HG03565 (cell line): Measurements from ENCODE around the gene SBNO2.

Experiments used
- ATAC-seq: cut with Tn5 transposase; IDR thresholded peaks from one replicate; pipeline ENCODE4 v1.9.1; 2021; ENCODE audit warnings: mild to moderate bottlenecking, moderate library complexity; ENCODE audit not compliant: unreplicated experiment

The SBNO2 gene

DNA sequence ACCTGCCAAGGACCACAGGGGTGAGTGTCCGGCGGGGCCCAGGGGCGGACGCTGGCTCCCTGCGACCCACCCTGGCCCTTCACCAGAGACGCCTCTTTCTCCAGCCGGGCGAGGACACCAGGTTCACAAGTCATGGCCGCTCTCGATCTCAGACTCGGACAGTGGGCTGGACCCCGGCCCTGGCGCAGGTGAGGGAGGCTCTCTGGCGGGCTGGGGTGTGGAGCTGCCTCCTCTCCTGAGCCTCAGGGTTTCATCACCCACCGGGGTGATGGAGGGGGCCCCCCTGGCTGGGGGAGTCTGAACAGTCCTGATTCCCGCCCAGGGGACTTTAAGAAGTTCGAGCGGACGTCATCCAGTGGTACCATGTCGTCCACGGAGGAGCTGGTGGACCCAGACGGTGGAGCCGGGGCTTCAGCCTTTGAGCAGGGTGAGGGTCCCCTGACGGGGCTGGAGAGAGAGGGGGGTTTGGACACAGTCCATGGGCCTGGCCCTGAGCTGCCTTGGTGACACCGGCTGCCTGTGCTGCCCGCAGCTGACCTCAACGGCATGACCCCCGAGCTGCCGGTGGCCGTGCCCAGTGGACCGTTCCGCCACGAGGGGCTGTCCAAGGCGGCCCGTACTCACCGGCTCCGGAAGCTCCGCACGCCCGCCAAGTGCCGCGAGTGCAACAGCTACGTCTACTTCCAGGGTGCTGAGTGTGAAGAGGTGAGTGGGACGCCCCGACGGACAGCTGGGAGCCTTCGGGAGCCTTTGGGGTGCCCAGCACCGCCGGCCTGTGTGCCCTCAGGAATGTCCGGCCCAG, 93.5 kb downstream of the SBNO2 start:
- no peak for ATAC-seq

DNA sequence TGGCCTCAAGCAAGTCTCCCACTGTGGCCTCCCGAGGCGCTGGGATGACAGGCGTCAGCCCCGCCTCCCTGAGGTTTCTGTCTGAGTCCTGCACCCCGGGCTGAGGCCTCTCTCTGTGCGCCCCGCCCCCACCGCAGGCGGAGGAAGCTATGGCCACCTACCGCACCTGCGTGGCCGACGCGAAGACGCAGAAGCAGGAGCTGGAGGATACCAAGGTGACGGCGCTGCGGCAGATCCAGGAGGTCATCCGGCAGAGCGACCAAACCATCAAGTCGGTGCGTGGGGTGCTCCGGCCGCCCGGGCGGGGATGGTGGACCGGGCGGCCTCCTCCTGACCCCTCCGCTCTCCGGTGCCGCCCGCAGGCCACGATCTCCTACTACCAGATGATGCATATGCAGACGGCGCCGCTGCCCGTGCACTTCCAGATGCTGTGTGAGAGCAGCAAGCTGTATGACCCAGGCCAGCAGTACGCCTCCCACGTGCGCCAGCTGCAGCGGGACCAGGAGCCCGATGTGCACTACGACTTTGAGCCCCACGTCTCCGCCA, 94.4 kb downstream of the SBNO2 start:
- no peak for ATAC-seq

DNA sequence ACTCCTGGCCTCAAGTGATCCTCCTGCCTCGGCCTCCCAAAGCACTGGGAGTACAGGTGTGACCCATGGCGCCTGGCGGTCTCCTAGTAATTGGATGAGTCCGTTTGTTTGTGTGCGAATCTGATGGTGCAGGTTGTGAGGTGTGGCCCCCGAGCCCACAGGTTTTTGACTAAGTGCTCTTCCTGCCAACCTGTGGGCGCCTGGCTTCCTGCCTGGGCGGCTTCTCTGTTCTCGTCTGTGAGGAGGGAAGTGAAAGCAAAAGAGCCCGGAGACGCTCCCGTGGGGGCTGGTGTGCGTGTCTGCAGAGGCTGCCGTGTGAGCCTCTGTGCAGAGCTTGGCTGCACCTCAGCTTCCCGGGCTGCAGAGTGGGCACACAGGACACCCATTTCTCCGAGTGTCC, 97.1 kb downstream of the SBNO2 start:
- peak; percentile 40 for ATAC-seq

DNA sequence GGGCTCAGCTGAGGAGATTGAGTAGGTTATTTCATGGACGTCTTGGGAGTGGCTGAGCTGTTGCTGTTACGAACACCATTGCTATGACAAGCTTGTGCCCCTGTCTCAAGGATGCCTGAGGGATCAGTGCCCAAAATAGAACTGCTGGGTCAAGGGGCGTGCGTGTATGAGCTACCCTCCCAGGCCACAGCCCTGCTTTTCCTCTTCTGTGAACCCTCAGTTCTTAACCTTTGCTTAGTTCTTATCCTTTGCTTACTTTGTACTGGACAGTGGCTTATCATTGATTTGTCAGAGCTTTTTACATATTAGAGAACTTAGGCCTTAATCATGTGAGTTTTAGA, 98.1 kb downstream of the SBNO2 start:
- ATAC-seq: no peak

DNA sequence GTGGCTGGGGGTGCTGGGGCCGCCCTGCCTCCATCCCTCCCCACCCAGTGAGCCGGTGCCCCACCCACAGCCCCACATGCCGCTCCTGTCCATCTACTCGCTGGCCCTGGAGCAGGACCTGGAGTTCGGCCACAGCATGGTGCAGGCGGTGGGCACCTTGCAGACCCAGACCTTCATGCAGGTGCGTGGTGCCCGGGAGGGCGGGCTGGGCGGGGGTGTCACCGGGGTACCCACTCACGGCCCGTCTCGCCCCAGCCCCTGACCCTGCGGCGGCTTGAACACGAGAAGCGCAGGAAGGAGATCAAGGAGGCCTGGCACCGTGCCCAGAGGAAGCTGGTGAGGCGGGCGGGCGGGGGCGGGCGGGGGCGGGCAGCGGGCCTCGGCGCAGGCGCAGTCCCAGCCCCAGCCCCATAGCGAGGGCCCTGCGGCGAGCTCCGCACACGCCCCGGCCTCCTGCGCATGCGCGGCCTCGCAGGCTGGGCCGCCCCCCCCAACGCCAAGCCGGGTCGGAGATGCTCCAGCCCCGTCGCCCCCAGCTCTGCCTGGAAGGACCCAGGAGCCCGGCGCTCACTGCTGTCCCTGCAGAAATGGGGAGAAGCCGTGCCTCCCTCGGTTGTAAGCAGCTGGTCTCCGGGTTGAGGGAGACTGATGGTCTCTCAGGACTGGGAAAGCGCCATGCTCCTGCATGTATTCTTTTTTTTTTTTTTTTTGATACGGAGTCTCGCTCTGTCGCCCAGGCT, 99.4 kb downstream of the SBNO2 start:
- no peak for ATAC-seq

DNA sequence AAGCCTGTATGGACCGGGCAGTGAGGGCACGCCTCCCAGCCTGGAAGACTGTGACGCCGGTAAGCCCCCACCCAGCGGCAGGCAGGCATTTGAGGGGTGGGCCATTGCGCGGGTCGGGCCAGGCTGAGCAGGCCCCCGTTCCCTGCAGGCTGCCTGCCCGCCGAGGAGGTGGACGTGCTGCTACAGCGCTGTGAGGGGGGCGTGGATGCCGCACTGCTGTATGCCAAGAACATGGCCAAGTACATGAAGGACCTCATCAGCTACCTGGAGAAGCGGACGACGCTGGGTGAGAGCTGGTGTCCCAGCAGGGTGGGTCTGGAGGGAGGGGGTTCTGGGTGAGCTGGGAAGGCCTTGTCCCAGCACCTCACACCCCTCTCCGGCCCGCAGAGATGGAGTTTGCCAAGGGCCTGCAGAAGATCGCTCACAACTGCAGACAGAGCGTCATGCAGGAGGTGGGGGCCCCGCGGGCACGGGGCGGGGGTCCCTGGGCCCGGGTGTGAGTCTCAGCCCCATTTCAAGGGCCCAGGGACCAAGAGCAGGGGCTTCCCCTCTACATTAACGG, 100.0 kb downstream of the SBNO2 start:
- ATAC-seq: no peak

DNA sequence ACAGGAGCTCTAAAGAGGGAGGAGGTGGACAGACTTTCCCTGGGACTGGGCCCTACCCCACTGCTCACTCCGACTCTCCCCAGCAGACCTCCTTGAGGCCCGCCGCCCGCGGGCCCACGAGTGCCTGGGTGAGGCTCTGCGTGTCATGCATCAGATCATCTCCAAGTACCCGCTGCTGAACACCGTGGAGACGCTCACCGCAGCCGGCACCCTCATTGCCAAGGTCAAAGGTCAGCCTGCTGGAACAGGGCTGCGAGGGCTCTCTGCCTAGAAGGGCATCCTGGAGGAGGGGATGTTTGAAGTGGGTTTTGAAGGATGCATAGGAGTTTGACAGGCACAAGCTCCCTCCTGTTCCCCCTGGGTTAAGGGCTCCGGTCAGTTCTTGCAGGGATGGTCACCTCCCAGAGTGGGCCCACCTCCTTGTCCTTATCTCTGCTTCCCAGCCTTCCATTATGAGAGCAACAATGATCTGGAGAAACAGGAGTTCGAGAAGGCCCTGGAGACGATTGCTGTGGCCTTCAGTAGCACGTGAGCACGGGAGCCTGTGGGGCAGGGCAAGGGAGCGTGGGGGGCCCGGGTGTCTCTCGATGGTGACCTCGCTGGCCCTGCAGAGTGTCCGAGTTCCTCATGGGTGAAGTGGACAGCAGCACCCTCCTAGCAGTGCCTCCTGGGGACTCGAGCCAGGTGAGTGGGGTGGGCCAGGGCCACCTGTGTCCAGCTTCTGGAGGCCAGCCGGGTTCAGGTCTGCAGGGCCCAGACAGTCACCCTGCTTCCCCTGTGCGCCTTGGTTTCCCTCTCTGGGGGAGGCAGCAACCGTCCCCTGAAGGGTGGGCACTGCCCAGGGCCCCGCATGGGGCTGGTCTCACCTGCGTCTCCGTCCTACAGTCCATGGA, 100.8 kb downstream of the SBNO2 start:
- ATAC-seq: no peak

DNA sequence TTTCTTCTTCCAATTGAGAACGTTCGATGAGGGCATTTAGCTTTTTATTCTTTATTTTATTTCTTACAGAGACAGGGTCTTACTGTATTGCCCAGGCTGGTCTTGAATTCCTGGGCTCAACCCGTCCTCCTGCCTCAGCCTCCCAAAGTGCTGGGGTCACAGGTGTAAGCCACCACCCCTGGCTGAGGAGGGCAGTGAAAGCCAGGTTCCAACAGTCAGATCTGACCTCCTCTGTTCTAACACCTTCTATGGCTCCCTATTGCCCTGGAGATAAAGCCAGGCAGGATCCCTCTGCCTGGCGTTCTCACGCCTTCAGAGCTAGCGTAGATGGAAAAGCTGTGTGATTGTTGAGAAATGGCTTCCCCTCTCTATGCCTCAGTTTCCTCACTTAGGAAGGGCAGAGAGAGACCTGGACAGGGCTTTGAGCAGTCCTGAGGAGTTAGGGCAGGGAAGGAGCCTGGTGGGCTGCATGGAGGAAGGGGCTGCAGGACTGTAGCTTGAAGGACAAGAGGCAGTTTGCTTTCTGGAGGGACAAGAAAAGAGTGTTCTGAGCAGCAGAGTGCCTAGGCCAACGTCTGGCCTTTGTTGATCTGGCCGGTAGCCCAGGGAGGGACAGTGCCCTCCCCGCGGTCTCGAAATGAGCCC, 101.6 kb downstream of the SBNO2 start:
- ATAC-seq: no peak

DNA sequence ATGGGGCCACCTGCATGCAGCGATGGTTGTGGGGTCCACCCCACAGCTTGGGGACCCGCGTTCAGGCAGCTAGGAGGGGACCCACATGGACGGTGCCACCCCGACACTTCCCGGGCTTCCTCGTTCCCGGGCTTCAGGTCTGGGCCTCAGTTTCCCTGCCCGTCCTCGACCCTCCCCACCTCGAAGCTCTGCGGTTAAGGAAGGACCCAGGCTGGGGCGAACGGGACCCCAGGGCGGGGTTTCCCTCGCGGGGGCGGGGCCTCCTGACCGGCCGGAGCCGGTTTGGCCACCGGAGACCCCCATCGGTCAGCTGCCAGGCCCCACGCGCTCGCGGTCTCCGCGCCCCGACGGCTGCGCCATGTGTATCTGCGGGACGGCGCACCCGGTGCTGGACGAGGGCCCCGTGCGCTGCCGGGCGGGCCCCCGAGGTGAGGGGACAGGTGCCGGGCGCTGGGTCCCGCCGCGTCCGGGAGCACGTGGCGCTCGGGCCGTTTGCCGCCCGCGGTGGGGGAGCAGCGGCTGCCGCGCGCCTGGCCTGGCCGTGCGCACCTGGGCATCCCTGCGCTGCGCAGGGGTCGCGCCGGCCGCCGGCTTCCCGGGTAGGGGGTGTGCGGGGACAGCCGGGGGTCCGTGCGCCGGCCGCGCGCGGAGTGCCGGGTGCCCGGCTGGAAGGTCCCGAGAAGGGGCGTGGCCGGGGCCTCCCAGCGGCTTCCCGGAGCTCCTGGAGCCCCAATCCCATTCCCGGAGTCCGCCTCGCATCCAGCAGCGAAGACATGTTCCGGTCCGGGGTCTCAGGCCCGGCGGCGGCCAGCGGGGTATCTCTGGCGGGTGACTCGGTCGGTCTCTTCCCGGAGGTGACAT, 102.9 kb downstream of the SBNO2 start:
- ATAC-seq: no peak

DNA sequence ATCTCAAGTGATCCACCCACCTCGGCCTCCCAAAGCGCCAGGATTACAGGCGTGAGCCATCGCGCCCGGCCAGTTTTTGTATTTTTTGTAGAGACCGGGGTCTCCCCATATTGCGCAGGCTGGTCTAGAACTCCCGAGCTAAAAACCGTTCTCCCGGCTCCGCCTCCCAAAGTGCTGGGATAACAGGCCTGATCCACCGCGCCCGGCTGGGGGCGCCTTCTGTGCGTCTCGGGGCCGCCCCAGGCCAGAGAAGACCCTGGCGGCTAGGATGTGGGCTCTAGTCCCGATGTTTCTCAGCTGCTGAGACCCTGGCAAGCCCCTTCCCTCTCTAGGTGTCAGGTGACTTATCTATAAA, 103.5 kb downstream of the SBNO2 start:
- no peak for ATAC-seq

DNA sequence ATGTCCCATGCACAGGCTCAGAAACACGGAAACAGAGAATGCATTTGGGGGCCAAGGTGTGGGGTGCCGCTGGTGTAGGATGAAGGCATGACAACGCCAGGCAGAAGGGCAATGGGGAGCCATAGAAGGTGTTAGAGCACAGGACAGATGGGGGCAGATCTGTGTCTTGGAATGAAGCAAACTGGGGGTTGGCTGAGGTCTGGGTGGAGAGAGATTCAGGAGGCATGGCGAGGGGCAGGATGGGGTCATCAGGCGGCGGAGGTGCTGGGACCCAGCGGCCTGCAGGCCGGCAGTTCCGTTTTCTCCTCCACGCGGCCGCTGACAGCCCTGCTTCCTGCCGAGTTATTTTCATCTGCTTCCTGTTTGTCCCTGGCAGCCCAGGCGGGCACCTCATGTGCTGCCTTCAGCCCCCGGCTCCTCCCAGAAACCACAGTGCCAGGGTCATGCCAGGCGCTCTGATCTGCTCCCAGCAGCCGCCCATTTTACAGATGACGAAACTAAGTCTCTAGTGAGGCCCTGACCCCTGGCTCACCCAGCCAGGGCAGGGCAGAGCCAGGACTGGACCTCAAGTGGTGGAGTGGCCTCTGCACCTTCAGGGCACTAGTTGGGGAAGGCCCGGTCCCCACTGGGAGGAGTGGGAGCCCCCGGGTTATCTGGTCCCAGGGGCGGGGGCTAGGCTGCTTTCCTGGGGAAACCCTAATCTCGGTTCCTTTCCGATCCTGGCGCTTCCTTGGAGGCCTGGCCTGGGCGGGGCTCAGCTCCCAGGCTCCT, 104.9 kb downstream of the SBNO2 start:
- ATAC-seq: no peak

DNA sequence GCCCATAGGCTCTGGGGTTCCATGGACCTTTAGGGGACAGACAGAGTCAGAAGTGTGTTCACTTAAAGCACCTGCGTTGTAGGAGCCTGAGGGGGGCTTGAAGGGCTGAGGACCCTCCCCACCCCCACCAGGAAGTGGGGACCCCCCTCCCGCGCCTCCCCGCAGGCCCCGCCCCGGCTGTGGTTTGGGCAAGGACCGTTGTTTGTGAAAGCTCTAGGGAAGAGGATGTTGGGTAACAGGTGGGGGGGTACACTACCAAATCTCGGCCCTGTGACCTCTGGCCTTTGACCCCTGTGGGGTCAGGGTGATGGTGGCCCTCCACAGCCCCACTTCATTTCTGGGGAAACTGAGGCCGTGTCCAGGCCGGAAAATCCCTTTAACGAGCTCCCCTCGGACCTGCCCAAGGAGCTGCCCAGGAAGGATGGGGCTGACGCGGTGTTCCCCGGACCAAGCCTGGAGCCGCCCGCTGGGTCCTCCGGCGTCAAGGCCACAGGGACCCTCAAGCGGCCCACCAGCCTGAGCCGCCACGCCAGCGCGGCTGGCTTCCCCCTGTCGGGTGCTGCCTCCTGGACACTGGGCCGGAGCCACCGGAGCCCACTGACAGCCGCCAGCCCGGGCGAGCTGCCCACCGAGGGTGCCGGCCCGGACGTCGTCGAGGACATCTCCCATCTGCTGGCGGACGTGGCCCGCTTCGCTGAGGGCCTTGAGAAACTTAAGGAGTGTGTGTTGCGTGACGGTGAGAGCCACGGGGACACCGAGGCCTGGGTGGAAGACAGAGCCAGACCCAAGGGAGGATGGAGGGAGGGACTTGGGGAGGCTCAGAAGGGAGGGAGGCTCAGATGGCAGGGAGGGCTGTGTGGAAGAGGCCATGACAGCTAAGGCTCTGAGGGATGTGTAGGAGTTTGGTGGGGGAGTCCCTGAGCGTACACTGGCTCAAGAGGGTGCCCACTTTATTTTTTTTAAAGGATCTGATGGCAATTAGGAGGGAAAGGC, 105.8 kb downstream of the SBNO2 start:
- ATAC-seq: no peak

DNA sequence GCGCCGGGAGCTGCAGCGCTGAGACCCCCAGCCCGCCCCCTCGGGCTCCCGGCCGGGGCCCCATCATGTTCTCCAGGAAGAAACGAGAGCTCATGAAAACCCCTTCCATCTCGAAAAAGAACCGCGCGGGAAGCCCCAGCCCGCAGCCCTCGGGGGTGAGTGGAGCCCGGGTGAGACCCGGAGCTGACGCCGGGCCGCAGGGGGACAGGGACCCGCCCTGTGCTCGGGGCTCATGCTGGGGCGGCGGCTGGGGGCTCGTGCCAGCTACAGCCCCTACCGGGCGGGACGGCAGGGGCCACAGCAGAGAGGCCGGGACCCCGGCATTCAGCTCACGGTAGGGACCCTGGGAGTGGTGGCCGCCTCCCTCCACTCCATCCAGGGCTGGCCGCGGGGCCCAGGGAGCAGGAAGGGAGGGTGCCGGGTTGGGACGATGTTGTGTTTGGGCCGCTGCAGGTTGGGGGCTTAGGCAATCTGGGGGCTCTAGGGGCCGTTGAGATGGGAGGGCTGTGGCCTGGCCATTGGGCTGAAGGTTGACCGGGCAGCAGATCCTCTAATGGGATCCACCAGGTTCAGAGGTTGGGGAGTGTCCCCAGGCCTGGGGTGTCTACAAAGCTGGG, 106.6 kb downstream of the SBNO2 start:
- no peak for ATAC-seq

DNA sequence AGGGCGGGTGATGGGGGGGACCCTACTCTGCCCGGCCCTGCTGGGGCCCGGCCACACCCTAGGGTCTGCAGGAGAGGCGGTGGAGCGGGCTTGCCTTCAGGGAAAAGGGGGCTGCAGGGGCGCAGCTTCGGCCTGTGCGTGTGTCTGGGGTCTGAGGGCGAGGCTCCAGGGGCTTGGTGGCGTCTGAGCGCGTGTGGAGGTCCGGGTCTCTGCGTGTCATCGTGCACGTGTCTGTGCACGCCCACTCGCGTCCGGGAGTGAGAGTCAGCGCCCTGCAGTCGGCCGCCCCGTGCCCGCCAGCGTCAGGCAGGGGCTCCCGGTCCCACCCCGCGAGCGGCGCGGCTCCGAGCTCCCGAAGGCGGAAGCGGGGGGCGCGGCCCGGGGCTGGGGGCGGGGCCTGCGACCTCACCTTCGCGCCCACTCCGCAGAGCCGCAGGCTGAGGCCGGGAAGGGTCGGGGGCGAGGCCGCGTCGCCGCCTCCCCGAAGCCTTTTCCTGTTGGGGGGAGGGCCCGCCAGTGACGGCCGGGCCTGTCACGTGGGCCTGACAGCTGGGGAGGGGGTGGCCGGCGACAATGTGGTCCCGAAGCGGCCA, 107.2 kb downstream of the SBNO2 start, which contains the start of gene ARHGAP45:
Gene ARHGAP45, plus strand, starts transcription at position 420 of the 593 bp plus-strand sequence. CDS start 239 bp downstream, outside the sequence.
- ATAC-seq: no peak

DNA sequence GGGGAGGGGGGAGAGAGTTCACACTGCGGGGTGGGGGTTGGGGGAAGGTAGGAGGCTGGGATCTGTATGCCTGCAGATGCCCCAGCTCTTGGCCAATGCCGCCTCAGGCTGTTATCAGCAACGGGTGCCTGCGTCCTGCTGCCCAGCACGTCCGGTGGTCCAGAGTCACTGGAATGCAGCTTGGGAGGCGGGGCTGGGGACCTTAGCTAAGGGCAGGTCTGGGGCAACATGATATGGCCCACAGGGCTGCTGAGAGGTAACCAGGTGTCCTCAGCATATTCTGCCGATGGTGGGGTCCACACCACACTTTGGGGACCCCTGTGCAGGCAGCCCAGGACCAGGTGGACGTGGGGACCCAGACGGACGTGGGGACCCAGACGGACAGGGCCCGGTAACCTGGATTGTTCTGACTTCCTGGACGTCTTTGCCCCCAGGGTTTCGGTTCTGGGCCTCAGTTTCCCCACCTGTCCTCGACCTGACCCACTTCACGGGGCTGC, 107.8 kb downstream of the SBNO2 start:
- ATAC-seq: no peak

DNA sequence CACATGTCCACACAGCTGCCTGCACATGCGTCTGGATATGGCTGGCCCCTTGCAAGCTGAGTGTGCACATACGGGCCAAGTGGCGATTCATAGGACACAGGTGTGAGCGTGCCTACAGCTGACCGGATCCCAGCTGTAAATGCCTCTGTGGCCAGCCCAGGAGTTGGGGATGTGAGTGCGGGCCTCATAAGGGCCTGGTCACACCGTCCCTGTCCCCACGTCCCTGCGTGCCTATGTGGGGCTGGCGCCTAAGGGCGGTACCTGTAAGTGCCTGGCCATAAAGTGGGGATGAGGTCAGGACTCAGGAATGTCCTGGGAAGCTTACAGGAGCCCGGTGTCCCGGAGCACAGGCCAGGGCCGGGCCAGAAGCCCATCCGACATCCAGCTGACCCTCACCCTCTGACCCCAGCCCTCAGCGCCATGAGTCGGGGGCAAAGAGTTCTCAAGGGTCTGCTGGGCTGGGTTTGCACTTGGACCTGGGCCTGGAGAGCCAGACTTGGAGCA, 108.4 kb downstream of the SBNO2 start:
- ATAC-seq: no peak
